AG20443 (cell line): ENCODE measurements around the gene MVB12B.

Source experiments
- DNase-seq: peaks from one replicate; pipeline ENCODE4 v3.0.0; 2012; ENCODE audit warnings: low spot score, mixed read lengths

The MVB12B gene

DNA sequence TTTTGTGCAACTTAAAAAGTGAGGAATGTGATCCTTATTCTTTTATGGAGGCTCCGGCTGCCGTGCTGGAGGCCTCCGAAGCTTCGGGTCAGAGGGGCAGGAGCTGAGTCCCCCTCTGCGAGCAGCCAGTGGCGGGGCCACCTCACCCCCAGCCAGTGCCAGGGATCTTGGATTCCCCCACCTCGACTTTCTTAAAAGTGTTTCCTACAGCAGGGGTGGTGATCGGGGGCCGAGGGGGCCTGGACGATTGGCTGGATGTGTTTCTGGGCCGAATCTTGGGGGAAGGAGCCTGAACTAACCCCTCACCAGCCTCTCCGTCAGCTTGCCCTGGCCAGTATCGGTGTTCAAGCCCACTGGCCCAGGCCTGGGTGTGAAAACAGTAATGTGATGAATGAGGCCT is 194.9 kb downstream of the MVB12B start:
- no peak for DNase-seq

- DNase-seq = no peak
Observed at GRCh38 chr9:126521976-126522590, 195.5 kb downstream of the MVB12B start.

GRCh38 chr9:126522612-126523356 is 196.2 kb downstream of the MVB12B start:
- no peak for DNase-seq

GRCh38 chr9:126523611-126524111 is 197.0 kb downstream of the MVB12B start:
- DNase-seq = no peak

DNA sequence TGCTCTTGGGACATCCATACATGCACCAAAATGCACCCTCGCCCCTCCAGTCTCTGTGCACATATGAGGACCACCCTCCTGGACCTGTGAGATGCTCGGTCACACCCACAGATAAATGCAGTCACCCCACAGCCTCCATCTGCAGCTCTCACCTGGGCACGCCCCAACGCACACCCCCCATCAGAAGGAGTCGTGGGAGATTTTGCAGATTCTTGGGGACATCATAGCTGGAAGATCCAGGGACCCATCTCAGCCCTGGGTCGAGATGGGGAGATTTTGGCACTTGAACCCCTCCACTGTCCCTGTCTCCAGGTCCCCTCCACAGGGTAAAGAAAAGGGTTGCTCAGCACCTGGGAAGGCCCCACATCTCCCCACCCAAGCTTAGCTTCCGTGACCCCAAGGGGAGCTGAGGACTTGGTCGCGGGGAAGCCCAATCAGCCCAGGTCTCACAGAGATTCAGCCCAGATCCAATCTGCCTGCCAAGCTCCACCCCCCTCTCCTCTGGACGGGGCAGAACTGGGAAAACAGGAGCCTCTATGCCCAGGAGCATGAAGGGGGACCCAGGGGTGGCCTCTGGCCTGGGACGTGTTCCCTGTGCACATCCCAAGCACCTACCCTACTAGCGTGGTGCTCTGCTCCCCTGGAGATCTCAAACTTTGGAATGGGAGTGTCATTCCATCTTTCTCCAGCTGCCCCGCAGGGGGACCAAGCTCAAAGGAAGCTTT is 197.9 kb downstream of the MVB12B start:
- DNase-seq = no peak

DNA sequence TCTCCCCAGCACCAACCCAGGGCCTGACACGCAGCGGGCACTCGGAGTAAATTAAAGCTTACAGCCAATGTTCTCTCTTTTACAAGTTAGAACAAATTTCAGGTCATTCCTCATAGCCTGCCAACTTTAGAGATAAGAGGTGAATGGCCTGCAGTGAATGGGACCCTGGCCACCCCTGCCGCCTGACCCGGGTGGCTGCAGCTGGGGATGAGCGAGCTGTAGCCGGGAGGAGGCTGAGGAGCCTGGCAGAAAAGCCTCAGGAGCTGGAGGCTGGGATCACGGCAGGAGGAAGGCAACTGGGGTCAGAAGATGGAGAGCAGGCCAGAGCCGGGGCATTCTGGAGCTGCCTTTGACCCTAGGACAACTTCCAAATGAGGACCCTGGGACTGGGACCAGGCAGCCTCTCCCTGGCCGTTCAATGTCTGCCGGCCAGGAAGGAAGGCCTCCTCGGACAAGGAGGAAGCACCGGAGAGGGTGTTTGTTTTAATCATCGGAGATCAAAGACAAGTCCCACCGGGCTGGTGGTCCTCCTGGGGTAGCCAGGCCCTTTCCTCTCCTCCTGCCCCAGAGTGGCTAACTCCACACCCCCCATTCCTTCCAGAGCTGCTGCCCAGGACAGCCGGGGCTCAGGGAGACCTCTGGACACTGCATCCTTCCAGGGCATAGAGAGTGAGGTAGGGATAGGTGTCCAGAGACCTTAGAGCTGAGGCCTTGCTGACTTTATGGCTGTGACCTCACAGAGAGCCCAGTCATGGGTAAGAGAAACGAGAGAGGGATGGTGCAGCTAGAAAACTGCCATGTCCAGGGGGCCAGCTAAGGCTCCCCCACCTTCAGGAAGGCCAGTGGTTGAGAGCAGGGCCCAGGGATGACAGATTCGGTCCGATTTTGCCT is 199.8 kb downstream of the MVB12B start:
- DNase-seq = no peak

- no peak for DNase-seq
Observed at GRCh38 chr9:126527109-126527825, 200.6 kb downstream of the MVB12B start.

- DNase-seq = no peak
Observed at GRCh38 chr9:126528111-126528510, 201.5 kb downstream of the MVB12B start.

GRCh38 chr9:126528915-126529314 is 202.3 kb downstream of the MVB12B start:
- DNase-seq = no peak

GRCh38 chr9:126531035-126531571 is 204.5 kb downstream of the MVB12B start:
- DNase-seq = no peak

- DNase-seq = no peak
Observed at GRCh38 chr9:126531591-126531990, 205.0 kb downstream of the MVB12B start.

DNA sequence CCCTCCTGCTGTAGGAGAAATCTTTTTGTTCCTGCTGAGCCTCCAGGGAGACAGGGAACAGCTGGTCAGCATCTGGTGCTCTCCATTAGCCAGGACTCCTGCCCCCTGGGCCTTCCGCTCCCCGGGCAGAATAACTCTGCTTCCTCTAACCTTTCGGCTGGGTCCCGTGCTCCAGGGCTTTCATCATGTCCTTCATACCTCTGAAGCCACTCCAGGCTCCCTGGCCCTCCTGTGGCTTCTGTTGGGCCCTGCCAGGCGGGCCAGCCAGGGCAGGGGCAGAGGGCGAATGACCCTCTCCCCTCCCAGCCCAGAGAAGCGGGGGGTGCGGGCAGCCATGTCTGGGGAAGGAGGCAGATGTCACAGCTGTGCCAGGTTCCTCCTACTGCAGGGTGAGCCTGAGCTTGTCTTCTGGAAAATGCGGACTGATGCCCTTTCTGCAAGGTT is 205.4 kb downstream of the MVB12B start:
- peak; percentile 65 for DNase-seq

DNA sequence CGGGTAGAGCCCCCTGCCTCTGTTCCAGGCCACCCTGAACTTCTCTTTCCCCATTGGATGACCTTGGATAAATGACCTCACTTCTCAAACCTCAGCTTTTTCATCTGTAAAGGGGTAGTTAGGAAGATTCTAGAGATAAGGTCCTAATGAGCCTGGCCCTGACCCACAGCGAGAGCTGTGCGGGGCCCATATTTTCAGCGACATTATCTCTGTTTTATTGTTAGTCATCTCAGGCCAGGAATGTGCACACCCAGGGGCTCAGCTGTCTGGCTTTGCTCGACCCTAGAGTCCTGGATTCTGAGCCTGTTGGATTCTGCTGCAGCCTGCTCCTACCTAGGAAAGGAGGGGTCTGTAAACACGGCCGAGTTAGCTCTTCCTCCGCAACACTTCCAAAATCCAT is 205.9 kb downstream of the MVB12B start:
- no peak for DNase-seq

DNA sequence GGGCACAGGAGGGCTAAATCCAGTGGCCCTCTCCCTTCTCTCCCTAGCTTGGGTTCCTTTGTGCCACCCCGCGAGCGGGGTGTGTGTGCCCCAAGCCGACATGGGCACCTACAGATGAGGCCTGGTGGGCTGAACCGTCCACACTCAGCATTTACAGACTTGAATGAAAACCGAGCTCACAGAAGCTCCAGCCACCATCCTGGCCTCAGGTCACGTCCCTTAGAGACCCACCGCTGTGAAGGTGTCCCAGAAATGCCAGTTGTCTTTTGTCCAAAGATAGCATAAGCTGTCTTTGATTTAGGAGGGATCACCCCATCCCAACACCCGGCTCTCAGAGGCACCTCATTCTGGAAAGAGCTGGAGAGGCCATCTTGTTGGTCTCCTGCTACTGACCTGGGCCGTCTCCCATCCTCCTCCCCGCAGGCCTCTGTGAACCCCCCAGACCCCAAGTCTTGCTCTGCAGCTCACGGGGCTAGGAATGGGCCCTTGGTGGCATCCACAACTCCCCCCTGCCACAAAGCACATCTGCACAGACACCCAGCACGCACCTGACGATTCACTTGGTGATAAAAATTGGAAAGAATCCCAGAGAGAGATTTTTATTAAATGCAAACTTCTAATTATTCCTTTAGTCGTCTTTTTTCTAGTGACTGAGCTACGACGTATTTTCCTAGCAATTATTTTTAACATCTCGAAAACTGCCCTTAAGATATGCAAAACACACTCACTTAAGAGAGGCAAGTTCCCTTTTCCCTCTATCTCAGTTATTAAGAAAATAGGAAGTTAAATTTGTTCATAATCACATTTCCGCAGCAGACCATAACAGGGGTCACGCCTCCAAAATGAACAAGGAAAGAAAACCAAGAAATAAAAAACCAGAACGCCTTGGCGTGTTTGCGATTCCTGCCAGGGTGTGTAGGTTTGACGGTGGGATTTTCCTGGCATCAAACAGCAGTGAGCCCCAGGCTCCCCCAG is 206.6 kb downstream of the MVB12B start:
- DNase-seq = no peak

GRCh38 chr9:126533926-126534310 is 207.3 kb downstream of the MVB12B start:
- no peak for DNase-seq

DNA sequence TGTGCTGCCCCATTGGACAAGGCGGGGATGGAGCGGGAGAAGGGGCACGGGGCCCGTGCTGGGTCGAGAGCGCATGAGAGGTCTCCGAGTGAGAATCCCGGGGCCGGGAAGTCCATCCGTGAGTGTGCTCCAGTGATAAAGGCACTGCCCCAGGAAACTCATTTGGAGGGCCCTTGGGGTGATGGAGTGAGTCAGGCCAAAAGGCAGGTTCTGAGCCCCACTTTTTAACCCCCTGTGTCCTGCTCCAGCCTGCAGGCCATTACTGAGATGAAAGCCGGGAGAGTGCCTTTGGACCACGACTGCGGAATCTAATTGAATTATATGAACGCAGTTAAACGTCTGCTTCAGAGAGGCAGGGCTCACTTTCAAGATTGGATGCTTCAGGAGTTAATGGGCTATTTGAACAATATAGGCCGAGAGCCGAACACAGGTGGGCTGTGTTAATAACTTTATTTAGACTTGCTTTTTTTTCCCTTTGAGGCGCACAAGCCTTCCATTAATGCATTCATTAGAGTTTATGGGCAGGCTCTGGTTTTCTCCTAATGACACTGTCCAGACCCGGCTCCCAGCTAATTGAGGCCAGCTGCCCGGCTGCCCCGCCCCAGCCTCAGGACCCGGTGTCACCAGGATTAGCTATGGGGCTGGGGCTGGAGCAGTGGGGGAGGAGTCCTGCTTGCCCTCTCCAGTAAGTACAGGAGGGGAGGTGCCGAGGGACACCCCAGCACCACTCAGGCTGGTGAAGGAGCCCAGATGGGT is 208.0 kb downstream of the MVB12B start:
- DNase-seq = peak; percentile 63

- DNase-seq = no peak
Observed at GRCh38 chr9:126536131-126536530, 209.5 kb downstream of the MVB12B start.

- no peak for DNase-seq
Observed at GRCh38 chr9:126536841-126537465, 210.3 kb downstream of the MVB12B start.
